ENCODE measurements around the gene PACRG.

Gene PACRG

GRCh38 chr6:162785632-162786242 lies 58.0 kb downstream of the PACRG start:
- no peak for DNase-seq (ENCODE audit: low read depth)

GRCh38 chr6:162798546-162799266 lies 70.9 kb downstream of the PACRG start:
- DNase-seq (ENCODE audit: low read depth) = no peak

GRCh38 chr6:162814426-162814973 lies 86.7 kb downstream of the PACRG start:
- no peak for DNase-seq (ENCODE audit: low read depth)

DNA sequence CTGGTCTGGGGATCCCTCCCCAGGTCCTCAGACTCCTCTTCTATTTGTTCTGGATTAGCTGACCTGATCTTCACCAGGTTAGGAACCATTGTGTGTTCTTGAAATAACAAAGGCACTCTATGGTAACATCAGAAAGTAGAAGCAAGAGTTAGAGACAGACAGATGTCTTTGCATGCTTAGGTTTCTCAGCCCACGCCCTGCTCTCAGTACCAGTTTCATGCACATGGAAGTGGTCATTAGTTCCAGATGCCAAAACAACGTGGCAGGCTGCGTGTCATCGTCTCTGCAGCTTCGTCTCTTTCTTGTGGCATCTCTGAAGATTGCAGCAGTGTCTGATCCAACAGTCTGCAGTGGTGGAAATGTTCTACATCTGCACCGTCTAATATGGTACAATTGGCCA lies 89.4 kb downstream of the PACRG start:
- DNase-seq (ENCODE audit: low read depth) = no peak

- no peak for DNase-seq (ENCODE audit: low read depth)
Measured at GRCh38 chr6:162819284-162819683, 91.5 kb downstream of the PACRG start.

GRCh38 chr6:162821102-162821501 lies 93.3 kb downstream of the PACRG start:
- no peak for DNase-seq (ENCODE audit: low read depth)

DNA sequence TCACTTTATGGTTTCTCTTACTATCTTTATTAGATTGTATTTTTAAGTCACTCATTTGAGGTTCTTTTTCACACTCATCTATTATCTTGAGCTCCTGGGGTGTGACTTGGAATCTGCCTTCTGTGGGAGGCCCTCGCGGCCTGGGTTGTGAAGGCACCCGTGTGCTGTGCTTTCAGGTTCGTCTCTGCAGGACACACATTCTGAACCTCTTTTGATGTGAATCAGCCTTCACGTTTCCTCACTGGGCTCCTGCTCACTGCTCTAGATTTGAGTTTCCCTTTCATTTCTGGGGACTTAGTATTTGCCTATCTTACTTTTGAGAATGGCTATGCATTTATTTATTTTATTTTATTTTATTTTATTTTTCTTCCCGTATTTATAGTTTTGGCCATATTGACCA lies 97.8 kb downstream of the PACRG start:
- no peak for DNase-seq (ENCODE audit: low read depth)

GRCh38 chr6:162829013-162829742 lies 101.4 kb downstream of the PACRG start:
- no peak for DNase-seq (ENCODE audit: low read depth)

- no peak for DNase-seq (ENCODE audit: low read depth)
Measured at GRCh38 chr6:162833776-162834175, 106.0 kb downstream of the PACRG start.

GRCh38 chr6:162845972-162846371 lies 118.2 kb downstream of the PACRG start:
- no peak for DNase-seq (ENCODE audit: low read depth)

- DNase-seq (ENCODE audit: low read depth) = no peak
Measured at GRCh38 chr6:162846723-162847122, 118.9 kb downstream of the PACRG start.

- no peak for DNase-seq (ENCODE audit: low read depth)
Measured at GRCh38 chr6:162849269-162849668, 121.5 kb downstream of the PACRG start.

DNA sequence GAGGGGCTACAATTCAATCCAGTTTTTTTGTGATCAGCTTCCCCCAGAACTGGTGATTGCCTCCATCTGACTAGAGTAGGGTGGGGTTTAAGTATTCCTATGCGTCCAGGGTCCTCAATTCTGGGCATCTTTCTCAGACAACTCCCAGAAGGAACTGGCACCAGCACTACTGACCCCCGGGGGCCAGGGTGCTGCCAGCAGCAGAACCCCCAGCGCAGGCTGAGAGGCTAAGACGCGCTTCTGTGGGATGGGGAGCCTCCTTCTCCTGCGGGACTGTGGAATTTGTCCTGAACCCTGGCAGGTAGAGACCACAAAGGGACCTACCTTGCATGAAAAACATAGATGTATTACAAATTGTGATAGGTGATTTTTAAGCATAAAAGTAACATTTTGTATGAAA lies 124.4 kb downstream of the PACRG start:
- no peak for DNase-seq (ENCODE audit: low read depth)

DNA sequence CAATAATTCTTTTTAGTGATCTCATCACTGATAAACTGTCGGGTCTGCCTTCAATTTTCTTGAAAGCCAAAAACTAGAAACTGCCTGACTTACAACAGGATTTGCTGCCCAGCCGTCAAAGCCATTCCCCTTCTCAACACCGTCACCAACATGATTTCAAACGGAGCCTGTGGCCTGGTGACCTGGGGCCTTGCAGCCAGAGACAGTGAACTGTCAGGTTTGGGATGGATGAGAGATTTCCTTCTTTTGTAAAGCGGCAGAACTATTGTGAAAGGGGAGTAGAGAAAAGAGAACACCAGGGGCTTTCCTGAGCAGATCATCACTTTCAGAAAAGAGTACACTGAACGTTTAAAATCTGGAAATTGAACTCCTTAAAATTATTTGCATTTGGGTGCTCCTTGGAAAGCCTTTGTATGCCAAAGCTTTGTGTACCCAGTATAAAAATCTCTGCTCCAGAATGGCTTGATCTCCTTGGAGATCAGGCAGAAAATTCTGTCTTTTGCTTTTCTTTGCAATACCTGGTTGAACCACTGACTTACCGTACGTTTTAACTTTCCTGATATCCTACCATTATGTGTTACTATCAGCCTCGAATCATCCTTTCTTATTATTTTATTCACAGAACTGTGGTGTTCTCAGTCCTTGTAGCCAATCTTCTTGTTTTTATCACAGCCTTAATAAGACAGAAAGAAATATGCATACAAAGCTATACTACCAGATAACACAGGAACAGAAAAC lies 125.2 kb downstream of the PACRG start:
- DNase-seq (ENCODE audit: low read depth) = no peak

- DNase-seq (ENCODE audit: low read depth) = no peak
Measured at GRCh38 chr6:162854228-162854627, 126.5 kb downstream of the PACRG start.

- DNase-seq (ENCODE audit: low read depth) = no peak
Measured at GRCh38 chr6:162854734-162855191, 127.0 kb downstream of the PACRG start.

DNA sequence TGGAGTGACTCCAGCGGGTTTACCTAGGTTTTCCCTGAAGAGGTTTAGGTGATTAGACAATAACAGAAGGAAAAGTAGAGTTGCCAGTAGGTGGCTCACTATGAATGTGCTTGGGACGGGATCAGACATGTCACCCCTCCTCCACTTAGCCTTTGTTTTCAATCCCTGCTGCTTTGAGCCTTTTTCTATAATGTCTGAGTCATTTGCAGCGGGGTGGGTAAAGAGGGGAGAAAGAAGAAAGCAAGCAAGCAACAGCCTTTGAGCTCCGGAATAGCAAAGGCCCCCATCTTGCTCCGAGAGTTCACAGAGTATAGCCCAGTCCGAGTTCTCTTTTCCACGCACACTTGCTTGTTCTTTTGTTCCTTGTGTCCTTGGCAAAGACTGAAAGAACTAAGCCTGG lies 129.1 kb downstream of the PACRG start:
- no peak for DNase-seq (ENCODE audit: low read depth)

GRCh38 chr6:162857326-162857725 lies 129.6 kb downstream of the PACRG start:
- no peak for DNase-seq (ENCODE audit: low read depth)

DNA sequence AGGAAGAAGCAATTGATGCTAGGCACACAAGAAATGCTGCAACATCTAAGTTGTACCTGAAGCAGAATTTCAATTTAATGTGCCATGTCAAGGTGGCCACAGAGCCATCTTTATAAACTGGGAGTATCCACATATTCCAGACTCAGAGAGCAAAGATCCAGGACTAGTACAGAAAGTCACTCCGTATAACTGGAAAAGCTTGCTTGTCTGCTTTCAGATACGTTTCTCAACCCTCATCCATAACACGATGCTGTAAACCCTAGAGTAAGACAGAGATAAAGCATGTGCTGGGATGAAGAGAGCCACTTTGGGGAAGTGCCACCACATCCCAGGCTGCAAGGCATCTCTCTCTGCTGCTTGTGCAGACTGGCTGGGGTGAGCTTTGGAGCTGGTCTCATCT lies 134.7 kb downstream of the PACRG start:
- no peak for DNase-seq (ENCODE audit: low read depth)

- no peak for DNase-seq (ENCODE audit: low read depth)
Measured at GRCh38 chr6:162862941-162863340, 135.2 kb downstream of the PACRG start.

- no peak for DNase-seq (ENCODE audit: low read depth)
Measured at GRCh38 chr6:162863821-162864220, 136.0 kb downstream of the PACRG start.

GRCh38 chr6:162864911-162865310 lies 137.1 kb downstream of the PACRG start:
- no peak for DNase-seq (ENCODE audit: low read depth)

Measured in stimulated activated CD8-positive, alpha-beta memory T cell treated with anti-CD3 and anti-CD28 coated beads, Interleukin-12 subunit alpha, Interleukin-12 subunit beta, amount 100 ng/mL, for 1 hour (primary cell).